HG02610 (cell line): Measurements from ENCODE around the gene GALNT3.
A peak's percentile ranks its signal among the peaks of the same experiment; 100 is the strongest.

Experiments
- ATAC-seq: cut with Tn5 transposase; IDR thresholded peaks from one replicate; pipeline ENCODE4 v1.9.1; 2021; ENCODE audit warnings: mild to moderate bottlenecking, moderate library complexity; ENCODE audit not compliant: unreplicated experiment

GALNT3 gene

DNA sequence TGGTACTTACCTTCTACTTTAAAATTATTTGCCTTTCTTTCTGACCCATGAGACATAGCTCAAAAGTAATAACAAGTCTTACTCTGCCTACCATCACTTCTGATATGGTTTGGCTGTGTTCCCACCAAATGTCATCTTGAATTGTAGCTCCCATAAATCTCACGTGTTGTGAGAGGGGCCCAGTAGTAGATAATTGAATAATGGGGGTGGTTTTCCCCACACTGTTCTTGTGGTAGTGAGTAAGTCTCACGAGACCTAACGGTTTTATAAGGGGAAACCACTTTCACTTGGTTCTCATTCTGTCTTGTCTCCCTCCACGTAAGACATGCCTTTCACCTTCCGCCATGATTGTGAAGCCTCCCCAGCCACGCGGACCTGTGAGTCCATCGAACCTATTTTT lies 47.5 kb downstream of the GALNT3 start:
- no peak for ATAC-seq

DNA sequence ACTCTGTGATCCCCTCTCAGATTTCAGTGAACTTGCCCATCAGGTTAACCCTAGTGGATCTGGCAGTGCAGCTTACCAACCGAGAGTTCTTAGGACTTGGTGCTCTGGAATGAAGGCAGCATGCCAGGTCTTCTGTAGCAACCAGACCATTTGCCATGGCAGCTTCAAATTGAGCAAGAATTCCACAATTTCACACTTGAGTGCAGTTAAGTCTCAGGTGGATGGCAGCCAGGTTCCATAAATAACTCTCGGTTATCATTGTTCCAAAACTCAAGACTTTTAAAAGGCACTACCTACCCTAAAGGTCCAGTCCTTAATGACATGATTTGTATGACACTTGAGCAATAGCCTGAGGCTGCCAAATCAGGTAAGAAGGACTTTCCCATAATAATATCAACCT lies 48.1 kb downstream of the GALNT3 start:
- ATAC-seq: no peak

DNA sequence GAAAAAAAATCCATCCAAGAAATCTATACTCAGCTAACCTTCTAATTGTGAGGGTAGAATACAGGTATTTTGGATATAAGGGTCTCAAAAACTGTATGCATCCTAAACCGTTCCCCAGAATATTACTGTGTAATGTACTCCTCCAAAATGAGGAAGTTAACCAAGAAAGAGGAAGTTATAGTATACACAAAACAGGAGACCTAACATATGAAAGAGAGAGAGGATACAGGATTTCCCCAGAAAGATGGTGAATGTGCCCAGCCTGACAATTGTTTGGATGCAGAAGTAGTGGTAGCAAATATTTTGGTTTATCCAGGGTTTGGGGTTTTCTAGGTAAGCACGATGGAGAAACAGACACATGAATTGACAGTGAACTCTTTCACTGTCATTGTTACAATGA lies 50.6 kb downstream of the GALNT3 start:
- peak; percentile 96 for ATAC-seq

DNA sequence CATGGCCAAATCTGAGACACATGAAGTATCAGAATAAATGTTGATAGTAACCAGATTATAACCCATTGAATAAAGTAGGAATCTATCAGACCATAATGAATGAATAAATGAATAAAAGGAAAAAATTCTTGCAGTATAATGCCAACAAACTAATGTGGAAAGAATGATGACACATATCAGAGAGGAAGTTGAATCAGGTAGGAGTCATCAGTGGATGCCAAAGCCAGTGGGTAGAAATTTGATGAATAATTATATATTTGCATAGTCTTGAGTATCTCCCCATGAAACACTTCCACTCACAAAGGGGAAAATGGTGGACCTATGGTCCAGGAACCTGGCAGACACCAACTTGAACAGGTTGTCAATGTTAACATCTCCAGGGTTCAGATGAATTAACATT lies 68.6 kb downstream of the GALNT3 start:
- no peak for ATAC-seq

DNA sequence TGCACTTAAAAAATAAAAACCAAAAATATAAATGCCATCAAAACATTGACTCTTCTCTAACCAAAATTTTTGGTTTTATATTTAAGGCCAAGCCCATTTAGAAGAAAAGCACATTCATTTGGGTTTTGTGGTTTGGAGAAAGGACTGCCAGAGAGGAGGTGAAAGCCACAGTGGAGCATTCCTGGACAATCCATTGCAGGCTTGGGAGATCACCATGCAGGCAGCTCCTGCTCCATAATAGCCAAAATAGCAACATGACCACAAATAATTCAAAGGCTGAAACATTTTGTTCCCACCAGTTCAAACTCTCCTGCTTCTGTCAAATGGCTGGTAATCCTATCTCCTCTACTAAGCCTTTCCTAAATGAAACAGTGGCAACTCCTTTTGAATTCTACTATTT lies 73.5 kb downstream of the GALNT3 start:
- no peak for ATAC-seq

DNA sequence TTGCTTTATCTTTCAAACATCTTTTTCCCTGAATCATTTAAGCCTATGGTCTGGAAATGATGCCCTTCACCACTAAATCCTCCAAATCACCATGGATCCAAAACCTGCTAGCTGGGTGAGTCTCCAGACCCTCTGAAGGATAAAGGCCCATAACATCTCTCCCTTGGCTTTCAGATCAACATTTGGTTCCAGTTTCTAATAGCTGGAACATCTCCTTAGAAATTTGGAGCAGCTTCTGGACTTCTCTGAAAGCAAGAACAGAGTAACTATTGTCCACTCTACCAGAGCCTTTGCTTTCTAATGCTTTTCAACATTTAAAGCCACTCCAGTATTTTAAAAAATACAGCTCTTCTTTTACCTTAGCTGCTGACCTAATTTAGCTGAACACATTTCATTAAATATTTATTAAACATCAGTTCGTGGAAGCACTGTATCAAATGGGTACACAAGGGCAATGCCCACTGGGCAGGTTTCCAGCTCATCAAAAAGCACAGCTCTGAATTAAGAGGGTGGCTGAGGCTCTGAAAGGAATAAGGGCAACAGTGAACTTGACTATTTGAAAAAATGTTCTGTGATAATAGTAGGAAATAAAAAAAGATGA lies 75.3 kb downstream of the GALNT3 start:
- no peak for ATAC-seq

DNA sequence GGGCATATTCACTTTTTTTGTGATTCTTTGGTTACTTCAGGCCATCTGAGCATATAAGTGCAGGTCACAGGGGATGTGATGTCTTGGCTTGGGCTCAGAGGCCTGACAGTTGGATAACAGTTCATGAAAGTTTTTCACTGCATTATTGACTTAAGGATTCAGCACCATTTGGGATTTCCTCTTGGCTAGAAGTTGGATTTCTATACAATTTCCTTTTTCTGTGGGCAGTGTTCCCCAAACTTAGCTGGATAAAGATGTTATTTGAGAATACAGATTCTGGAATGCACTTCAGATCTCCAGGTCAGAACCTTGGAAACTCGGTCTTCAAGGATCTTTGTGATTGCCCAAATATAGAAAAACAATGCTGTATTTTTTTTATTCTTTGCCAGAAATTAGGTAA lies 78.0 kb downstream of the GALNT3 start:
- ATAC-seq: no peak

DNA sequence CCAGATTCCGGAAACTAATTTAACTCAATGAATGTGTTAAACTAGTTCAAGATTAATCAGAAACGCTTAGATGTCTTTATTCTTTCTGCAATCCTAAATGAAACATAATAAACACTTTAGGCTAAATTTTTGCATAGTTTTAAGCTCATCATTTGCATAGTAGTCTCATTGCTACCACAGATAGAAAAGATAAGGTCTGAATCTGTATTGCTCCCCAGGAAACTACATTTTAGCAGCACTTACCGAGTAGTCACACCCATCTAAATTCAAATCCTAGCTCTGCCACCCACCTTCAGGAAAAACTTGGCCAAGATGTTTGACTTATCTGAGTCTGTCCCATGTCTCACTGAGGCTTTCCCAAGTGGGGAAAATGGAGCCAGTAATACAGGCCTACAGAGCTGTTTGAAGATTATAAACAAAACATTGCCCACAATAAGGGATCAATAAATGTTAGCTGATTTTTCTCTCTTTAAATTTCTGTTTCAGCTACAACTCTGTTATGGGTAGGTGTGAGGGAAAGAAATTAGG lies 87.0 kb downstream of the GALNT3 start:
- ATAC-seq: no peak

DNA sequence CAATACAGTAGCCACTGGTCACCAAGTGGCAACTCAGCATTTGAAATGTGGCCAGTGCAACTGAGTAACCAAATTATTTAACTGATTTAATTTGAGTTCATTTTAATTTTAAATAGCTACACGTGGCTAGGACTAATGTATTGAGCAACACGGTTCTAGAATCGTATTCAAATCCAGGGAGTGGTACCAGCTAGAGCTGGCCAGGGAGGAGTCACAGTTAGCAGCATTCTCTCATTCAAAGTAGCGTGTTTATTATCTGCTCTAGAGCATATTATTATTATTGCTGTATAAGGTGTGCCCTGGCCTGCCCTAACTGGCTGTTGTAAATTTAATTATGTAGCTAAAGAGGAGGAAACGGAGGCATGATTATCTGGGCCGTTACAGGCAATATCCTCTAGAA lies 92.9 kb downstream of the GALNT3 start:
- ATAC-seq: no peak

DNA sequence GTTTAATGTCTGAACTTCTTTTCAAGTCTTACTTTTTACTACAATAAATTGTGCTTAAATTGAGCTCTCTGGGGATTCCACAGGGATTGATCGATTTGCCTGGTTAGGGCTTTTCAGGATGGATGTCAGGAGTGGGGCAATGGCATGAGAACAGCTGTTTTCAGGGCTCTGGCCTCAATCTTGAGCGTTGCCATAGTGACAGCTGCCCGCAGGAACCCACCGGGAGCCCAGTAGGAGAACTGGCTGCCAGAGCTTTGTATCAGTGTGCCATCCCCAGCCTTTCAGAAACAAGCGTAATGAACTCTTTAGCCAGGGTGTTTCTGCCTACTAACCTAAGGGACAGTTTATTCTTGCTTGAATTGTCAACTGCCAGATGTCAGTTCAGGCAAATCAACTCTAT lies 93.5 kb downstream of the GALNT3 start:
- no peak for ATAC-seq

DNA sequence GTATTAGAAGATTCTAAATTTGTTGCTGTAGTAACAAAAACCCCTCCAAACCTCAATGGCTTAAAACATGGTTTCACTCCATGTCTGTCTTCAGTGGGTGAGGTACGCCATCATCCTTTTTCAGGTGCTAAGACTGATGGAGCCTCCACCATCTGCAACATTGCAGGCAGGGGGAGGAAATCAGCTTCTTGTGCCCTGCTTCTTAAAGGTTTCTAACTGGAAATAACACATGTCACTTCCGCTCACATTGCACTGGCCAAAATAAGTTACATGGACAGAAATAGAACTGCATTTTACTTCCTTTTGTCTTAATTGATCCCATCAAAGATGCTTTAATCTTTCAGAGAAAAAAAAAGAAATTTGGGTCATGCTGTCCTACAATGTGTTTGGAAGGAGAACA lies 94.1 kb downstream of the GALNT3 start:
- no peak for ATAC-seq

DNA sequence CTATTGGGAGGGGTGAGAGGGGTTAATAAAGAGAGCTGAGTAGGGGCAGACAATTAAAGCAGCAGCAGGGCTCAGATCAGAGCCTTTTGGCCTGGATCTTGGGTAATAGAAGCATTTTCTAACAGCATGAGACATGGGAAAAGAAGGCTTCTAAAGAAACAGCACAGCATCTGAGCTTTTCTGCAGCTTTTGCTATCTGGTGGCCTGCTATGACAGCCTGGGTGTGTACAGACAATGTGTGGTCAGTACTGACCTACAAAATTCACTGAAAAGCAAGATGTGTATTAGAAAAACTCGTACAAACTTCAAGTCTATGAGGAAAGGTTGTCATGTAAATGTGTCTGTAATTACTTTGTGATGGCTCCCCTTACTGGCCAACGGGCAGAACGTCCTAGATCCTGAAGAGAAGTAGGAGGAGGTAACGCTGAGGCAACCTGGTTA lies 95.6 kb downstream of the GALNT3 start:
- peak; percentile 67 for ATAC-seq

DNA sequence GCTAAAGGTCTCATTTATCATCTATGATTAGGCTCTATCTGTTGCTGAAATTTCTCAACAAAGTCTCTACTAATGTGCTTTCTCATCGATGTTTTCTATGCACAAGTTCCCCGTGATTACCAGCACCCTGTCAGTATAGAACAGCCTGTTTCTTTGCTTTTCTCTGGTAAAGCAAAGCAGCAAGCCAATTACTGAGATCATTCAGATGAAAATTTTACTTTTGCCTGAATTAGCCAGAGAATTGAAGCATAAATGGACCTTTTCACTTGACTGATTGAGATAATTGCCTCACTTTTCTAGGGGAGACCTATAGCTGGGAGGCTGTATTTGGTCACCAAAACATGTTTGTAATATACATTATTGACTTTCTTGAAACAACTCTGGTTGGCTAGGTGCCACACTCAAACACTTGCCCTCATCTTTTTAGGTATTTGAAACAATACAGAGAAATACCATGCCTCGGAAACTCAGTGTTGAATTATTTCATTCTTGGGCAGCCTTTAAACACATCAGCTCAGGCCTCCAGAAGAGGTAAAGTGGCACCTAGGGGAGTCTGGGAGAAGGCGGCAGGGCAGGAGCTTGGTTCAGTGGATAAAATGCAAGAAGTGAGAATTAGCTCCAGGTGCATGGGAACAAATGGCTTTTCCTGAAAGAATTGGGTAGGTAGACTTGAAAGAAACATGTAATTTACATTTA lies 96.2 kb downstream of the GALNT3 start:
- ATAC-seq: no peak
